NCI-H524 (cell line): ENCODE results near the gene PGLYRP2.

Experiments used
- DNase-seq, 2 experiments: peaks; one replicate each; lab custom pipeline; 2025; lab: John Stamatoyannopoulos, UW

Gene PGLYRP2

DNA sequence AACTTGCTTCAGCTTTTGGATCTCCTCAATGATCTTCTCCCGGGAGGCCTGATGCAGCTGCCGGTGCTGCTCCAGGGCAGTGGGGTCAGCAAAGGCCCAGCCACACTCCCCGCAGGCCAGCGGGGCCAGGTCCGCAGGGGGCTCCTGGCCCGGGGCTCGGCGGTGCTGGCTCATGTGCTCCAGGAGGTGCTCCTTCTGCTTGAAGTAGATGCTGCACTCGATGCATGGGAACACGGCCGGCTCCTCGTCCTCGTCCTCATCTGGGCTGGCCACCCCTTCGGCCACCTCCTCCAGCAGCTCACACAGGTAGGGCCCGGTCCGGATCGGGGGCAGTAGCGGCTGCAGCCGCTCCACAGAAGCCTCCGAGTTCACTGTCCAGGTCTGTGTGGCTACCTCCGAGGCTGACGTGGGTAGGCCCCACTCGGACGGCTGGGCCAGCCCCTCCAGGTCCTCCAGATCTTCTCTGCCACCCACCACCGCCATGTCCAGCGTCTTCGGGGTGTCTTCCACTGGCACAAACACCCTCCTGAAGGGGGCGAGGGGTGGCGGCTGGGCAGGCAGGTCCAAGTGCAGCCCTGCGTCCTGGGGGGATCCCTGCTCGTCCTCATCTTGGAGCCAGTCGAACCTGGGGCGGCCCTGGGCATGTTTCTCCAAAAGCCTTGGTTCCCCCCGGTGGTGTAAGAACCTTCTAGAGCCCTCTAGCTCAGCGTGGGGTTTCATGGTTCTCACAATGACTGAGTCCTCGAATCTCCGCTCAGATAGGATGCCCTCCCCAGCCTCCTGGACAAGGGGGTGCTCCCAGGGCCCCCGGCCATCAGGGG lies 39.3 kb downstream of the PGLYRP2 start:
- DNase-seq: no peak

- DNase-seq: no peak
Observed at GRCh38 chr19:15439078-15439799, 40.1 kb downstream of the PGLYRP2 start.

DNA sequence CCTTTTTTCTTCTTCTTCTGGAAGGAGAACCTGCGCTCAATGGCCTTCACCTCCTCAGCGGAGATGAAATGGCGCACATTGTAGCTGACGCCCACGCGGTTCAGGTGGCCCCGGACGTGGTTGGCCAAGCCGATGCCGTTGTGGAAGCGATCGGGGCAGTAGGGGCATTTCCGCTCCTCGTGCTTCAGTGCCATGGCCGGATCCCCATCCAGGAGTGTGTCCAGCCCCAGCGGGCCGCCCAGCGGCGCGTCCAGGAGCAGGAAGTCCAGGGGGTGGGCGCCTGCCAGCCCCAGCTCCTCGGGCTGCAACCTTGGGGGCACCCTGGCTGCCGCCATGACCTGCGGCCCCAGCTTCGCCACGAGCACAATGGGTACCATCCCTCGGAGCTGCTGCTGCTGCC lies 40.7 kb downstream of the PGLYRP2 start:
- DNase-seq: no peak

DNA sequence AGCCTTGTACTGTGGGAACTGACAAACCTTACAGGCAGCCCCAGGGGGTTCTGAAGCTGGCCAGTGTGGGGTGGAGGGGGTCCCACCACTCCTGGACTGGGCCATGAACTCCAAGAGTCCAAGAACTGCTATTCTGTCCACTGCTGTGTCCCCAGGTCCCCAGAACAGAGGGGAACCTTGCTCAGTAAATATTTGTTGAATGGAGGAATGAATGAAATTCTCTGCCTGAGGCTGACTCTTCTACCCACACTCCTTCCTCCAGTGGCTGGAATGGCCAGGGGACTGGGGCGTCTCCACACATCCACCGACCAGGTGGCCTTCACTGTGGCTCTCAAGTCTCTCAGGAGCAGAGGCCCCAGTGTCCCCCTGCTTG lies 41.2 kb downstream of the PGLYRP2 start:
- no peak for DNase-seq

DNA sequence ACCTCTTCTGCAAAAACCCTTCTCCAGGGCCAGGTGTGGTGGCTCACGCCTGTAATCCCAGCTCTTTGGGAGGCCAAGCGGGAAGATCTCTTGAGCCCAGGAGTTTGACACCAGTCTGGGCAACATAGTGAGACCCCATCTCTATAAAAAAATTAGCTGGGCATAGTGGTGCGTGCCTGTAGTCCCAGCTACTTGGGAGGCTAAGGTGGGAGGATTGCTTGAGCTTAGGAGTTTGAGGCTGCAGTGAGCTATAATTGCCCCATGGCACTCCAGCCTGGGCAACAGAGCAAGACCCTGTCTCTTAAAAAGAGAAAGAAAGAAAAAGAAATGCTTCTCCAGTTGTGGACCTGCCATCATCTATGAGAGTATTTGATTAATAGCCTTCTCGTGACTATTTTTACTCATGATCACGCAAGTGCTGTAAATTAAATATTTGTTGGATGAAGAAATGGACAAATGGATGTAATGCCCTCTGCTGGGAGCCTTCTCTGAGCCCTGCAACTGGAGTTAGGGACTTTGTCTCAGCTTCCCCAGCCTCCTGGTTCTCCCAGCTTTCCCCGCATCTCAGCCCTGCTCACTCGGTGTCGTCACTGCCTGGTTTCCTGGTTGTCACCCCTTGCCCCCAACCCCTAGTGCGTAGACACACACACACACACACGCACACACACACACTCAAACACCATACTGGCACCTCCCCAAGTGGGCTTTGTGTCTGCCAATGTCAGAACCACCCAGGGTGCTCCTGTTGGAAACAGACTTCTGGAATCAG lies 41.8 kb downstream of the PGLYRP2 start:
- DNase-seq: no peak

GRCh38 chr19:15436826-15437110 lies 42.5 kb downstream of the PGLYRP2 start:
- DNase-seq: no peak

GRCh38 chr19:15436012-15436825 lies 43.1 kb downstream of the PGLYRP2 start:
- no peak for DNase-seq

DNA sequence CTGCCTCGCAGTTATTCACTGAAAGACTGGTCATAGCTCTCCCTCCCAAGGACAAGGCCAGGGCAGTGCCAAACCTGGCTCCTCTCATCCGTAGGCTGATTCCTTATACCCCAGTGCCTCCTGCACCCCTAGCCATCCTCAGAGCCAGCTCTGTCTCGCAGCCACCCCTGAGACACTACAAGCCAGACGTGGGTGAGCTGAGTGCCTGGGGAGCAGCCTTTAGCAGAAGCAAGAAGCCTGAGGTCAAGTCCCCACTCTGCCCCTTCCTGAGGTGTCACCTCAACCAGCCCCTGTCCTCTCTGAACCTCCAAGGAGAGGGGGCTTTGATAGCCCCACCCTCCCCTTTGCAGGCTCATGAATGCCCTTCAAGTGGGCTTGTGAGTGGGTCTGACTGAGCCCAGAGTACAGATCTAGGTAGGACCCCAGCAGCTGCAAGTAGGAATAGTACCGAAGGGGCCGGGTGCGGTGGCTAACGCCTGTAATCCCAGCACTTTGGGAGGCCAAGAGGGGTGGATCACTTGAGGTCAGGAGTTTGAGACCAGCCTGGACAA lies 45.7 kb downstream of the PGLYRP2 start:
- no peak for DNase-seq

GRCh38 chr19:15432629-15433518 lies 46.4 kb downstream of the PGLYRP2 start:
- DNase-seq: peak; percentile 77 to 90

GRCh38 chr19:15432018-15432494 lies 47.2 kb downstream of the PGLYRP2 start:
- no peak for DNase-seq

- no peak for DNase-seq
Observed at GRCh38 chr19:15431396-15432017, 47.8 kb downstream of the PGLYRP2 start.

GRCh38 chr19:15430526-15431120 lies 48.7 kb downstream of the PGLYRP2 start:
- no peak for DNase-seq

- DNase-seq: no peak
Observed at GRCh38 chr19:15429825-15430467, 49.4 kb downstream of the PGLYRP2 start.

DNA sequence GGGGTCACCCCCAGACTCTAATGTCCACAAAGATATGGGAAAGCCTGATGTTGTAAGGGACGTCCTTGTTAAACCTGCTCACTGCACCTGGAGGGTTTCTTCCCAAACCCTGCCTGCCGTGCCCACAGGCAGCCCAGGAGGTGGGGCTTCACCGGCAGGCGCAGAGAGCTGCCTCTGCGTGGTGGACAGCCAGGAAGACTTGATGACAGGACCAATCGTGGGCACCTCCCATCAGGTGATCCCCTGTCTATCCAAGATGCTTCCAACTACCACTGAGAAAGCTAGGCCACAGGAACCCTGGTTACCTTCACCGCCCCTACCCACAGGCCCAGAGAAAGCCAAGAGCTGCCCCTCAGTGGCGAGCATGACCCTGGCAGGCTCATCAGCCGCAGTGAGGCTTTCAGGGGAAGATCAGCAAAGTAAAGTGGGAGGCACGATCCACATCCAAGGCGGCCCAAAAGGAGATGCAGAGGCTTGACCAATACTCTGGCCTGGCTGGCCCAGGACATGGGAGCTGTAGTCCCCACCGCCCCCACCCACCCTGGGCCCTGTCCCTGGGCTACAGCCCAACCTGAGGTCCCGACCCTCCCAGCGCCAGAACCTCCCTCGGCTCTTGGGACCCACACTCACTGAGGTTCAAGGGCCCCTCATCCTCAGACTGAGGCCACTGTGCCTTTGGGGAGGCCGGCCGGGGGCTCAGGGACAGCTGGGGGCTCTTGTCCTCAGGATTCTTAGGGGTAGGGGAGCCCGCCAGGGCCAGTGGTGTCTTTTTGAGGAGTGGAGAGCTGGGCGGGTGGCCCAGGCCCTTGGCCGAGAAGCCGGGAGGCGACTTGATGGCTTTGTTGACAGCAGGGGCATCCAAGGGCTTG lies 50.1 kb downstream of the PGLYRP2 start:
- DNase-seq: no peak

DNA sequence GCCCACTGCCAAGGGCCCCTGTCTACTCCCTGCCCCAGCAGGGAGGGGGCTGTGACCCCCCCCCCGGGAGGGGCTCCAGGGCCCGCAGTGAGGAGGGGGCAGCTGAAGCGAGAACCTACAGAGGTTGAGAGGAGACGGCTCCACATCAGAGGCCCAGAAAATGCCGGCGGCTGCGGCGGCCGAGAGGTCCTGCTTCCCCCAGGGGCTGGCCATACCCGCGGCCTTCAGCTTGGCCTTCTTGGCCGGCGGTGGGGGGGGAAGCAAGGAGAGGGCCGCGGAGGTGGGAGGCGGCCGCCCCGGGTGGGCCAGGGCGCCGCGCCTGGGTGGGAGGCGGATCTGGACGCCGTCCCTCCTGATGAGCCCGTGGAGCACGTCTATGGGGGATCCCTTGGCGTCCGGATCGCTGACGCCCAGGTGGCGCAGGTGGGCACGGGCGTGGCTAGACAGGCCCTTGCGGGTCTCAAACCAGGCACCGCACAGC lies 51.3 kb downstream of the PGLYRP2 start:
- DNase-seq: no peak

- no peak for DNase-seq
Observed at GRCh38 chr19:15427350-15427700, 52.0 kb downstream of the PGLYRP2 start.

GRCh38 chr19:15426485-15427349 lies 52.6 kb downstream of the PGLYRP2 start:
- DNase-seq: no peak
